CD14-positive monocyte (primary cell): Measurements from ENCODE around the gene GNA12. TPM values are rescaled to one million over a fixed set of nuclear protein-coding genes. Genes with fewer than 3 reads are reported as not detected.

Source experiments
- DNase-seq, 3 donors: peaks; one replicate each; pipeline ENCODE4 v3.0.0-alpha.2; 2011 to 2022
- H2AFZ ChIP-seq: 2 replicates; pipeline ENCODE4 v1.6.0; 2012; ENCODE audit warnings: mild to moderate bottlenecking, low read depth, low read length, inconsistent platforms; ENCODE audit not compliant: insufficient read depth, poor library complexity, severe bottlenecking
- H3K27ac ChIP-seq, 2 donors: 1 replicate in 1 of 2; 2 replicates in 1 of 2; pipeline ENCODE4 v1.5.1; 2012 to 2013; ENCODE audit warnings: low read length in 2 of 2, control low read depth in 1 of 2, inconsistent platforms in 1 of 2, low read depth in 1 of 2, mild to moderate bottlenecking in 1 of 2
- H3K27me3 ChIP-seq, 2 donors: one replicate each; pipeline versions ENCODE4 v1.6.0 to v1.6.1; 2011 to 2013; ENCODE audit warnings: low read length in 2 of 2; ENCODE audit not compliant: control insufficient read depth in 2 of 2, insufficient read depth in 2 of 2
- H3K36me3 ChIP-seq, 2 donors: replicated peaks in 1 of 2; 1 replicate in 1 of 2; 2 replicates in 1 of 2; pipeline versions ENCODE4 v1.5.1 to v1.6.1; 2012 to 2013; ENCODE audit warnings: low read length in 2 of 2, control low read depth in 1 of 2, inconsistent platforms in 1 of 2, mild to moderate bottlenecking in 1 of 2; ENCODE audit not compliant: insufficient read depth in 2 of 2, control insufficient read depth in 1 of 2
- H3K4me1 ChIP-seq, 2 donors: 1 replicate in 1 of 2; 2 replicates in 1 of 2; pipeline versions ENCODE4 v1.5.1 to v1.6.1; 2012 to 2013; ENCODE audit warnings: low read length in 2 of 2, control low read depth in 1 of 2, inconsistent platforms in 1 of 2, mild to moderate bottlenecking in 1 of 2, moderate library complexity in 1 of 2; ENCODE audit not compliant: insufficient read depth in 2 of 2, control insufficient read depth in 1 of 2
- H3K4me2 ChIP-seq: replicated peaks from 2 replicates; pipeline ENCODE3; 2012; ENCODE audit warnings: low read length, moderate library complexity, mild to moderate bottlenecking; ENCODE audit not compliant: poor library complexity, severe bottlenecking; ENCODE audit errors: extremely low read depth
- H3K4me3 ChIP-seq, 3 experiments: fragments of 200-600 bp in 1 of 3; sonication (generic) in 1 of 3; replicated peaks in 1 of 3; 1 replicate in 2 of 3; 2 replicates in 1 of 3; pipeline ENCODE4 v1.5.1; 2011 to 2013; ENCODE audit warnings: low read length in 3 of 3, mild to moderate bottlenecking in 3 of 3, control low read depth in 2 of 3, low read depth in 2 of 3, inconsistent platforms in 1 of 3, moderate library complexity in 1 of 3
- H3K79me2 ChIP-seq: 2 replicates; pipeline ENCODE4 v1.6.0; 2012; ENCODE audit warnings: mild to moderate bottlenecking, control low read depth, inconsistent platforms, low read length, moderate library complexity; ENCODE audit not compliant: insufficient read depth
- H3K9ac ChIP-seq: 2 replicates; pipeline ENCODE4 v1.6.0; 2017; ENCODE audit warnings: low read length, mild to moderate bottlenecking; ENCODE audit not compliant: insufficient read depth, poor library complexity, severe bottlenecking
- H3K9me3 ChIP-seq, 2 donors: replicated peaks in 1 of 2; 1 replicate in 1 of 2; 2 replicates in 1 of 2; pipeline versions ENCODE4 v1.5.1 to v1.6.1; 2012 to 2013; ENCODE audit warnings: low read length in 2 of 2, control low read depth in 1 of 2; ENCODE audit not compliant: control insufficient read depth in 1 of 2, insufficient read depth in 1 of 2
- H4K20me1 ChIP-seq: 2 replicates; pipeline ENCODE4 v1.6.0; 2012; ENCODE audit warnings: mild to moderate bottlenecking, low read length, control low read depth, moderate library complexity; ENCODE audit not compliant: insufficient read depth
- H3K27ac Mint-ChIP-seq, 7 donors: one replicate each; pipeline ENCODE4 v1.8.0; 2020; ENCODE audit warnings: mild to moderate bottlenecking in 7 of 7, mixed read lengths in 7 of 7, moderate library complexity in 6 of 7, inconsistent platforms in 2 of 7
- H3K27me3 Mint-ChIP-seq, 3 donors: one replicate each; pipeline ENCODE4 v1.8.0; 2021 to 2022; ENCODE audit warnings: low read depth in 3 of 3, mild to moderate bottlenecking in 3 of 3, mixed read lengths in 3 of 3, moderate library complexity in 3 of 3, inconsistent platforms in 1 of 3
- H3K36me3 Mint-ChIP-seq, 2 donors: one replicate each; pipeline ENCODE4 v1.8.0; 2020; ENCODE audit warnings: mixed read lengths in 2 of 2, inconsistent platforms in 1 of 2, mild to moderate bottlenecking in 1 of 2
- H3K4me1 Mint-ChIP-seq: one replicate; pipeline ENCODE4 v1.8.0; 2020; ENCODE audit warnings: mild to moderate bottlenecking, mixed read lengths
- H3K4me3 Mint-ChIP-seq, 2 donors: one replicate each; pipeline ENCODE4 v1.8.0; 2020; ENCODE audit warnings: mild to moderate bottlenecking in 2 of 2, mixed read lengths in 2 of 2, moderate library complexity in 1 of 2
- H3K9me3 Mint-ChIP-seq, 7 donors: one replicate each; pipeline ENCODE4 v1.8.0; 2020 to 2022; ENCODE audit warnings: mixed read lengths in 7 of 7, mild to moderate bottlenecking in 6 of 7, moderate library complexity in 6 of 7, inconsistent platforms in 2 of 7
- CTCF ChIP-seq: fragments of 200-600 bp; IDR thresholded peaks from one replicate; pipeline ENCODE4 v1.8.0; 2022; ENCODE audit warnings: antibody characterized with exemption, mild to moderate bottlenecking
- WGBS: methylation state at CpG from one replicate; pipeline ENCODE4 v1.1.5; 2013; ENCODE audit warnings: missing lambda C conversion rate; ENCODE audit not compliant: insufficient coverage; 5-methylcytosine and 5-hydroxymethylcytosine counted together
- intact Hi-C, 2 donors: fragments of 100-400 bp; cut with micrococcal nuclease; formaldehyde crosslinking; loops; one replicate each; pipeline versions ENCODE4 v1.15.0 to v1.15.1; 2023
- polyA plus RNA-seq, 3 donors: library from polyadenylated mRNA; depleted of rRNA in 1 of 3; unstranded in 2 of 3; stranded (reverse) in 1 of 3; fragments of 300-500 nt in 2 of 3; fragments of >200 nt in 1 of 3; fragmentation: Illumina TruSeq in 2 of 3; gene quantifications; 1 replicate in 2 of 3; 2 replicates in 1 of 3; pipeline ENCODE4 v1.2.3, GENCODE V29; 2012 to 2021

Gene GNA12
- polyA plus RNA-seq, 3 donors: 3.4 to 25.9 (median 10.6) TPM

GRCh38 chr7:2837496-2837895 is 6.6 kb downstream of the GNA12 start:
- H3K4me1 ChIP-seq: peaks cover 5 to 13% of the 10 kb centered on the region in 2 donors
- no peak overlapping the region for H3K4me2 ChIP-seq
- peaks cover 43% of the 10 kb centered on the region for H4K20me1 ChIP-seq
- H3K4me1 Mint-ChIP-seq: peaks cover 53% of the 10 kb centered on the region
- peaks cover 0 to 6% (median 0%) of the 10 kb centered on the region in 7 donors for H3K9me3 Mint-ChIP-seq
- H3K4me3 ChIP-seq: no peak overlapping the region
- H3K27ac ChIP-seq: peak overlapping the region in 1 of 2 donors; percentile 14
- no peak overlapping the region for H3K4me3 Mint-ChIP-seq
- H3K27me3 ChIP-seq: no peaks in the 10 kb centered on the region
- H3K36me3 Mint-ChIP-seq: peaks cover 49 to 53% of the 10 kb centered on the region in 2 donors
- no peak overlapping the region for H2AFZ ChIP-seq
- peaks cover 6% of the 10 kb centered on the region for H3K79me2 ChIP-seq
- H3K36me3 ChIP-seq: peaks cover 0 to 26% of the 10 kb centered on the region in 2 donors
- intact Hi-C loops: no loop called here
- H3K27me3 Mint-ChIP-seq: no peaks in the 10 kb centered on the region
- DNase-seq: no peak
- TF ChIP-seq CTCF: no peak
- H3K9me3 ChIP-seq: no peaks in the 10 kb centered on the region
- peak overlapping the region in 5 of 7 donors; percentile 37 to 69 (median 49) for H3K27ac Mint-ChIP-seq
- no peak overlapping the region for H3K9ac ChIP-seq
- 0% methylated on average over 1 of the region's 3 CpGs for WGBS

GRCh38 chr7:2834748-2835441 is 9.2 kb downstream of the GNA12 start:
- TF ChIP-seq CTCF: no peak
- peaks cover 11% of the 10 kb centered on the region for H3K79me2 ChIP-seq
- H3K4me2 ChIP-seq: no peak overlapping the region
- Mint-ChIP-seq H3K36me3 (peaks cover 46 to 56% of the 10 kb centered on the region in 2 donors), H3K4me1 (peaks cover 32% of the 10 kb centered on the region), H3K27me3 (peaks cover 0 to under 1% (median 0%) of the 10 kb centered on the region in 3 donors), H3K4me3 (no peak overlapping the region), H3K9me3 (peaks cover 0 to 5% (median 0%) of the 10 kb centered on the region in 7 donors), H3K27ac (no peak overlapping the region)
- DNase-seq: peak; percentile 15 to 56 (median 36)
- peaks cover 0 to 20% of the 10 kb centered on the region in 2 donors for H3K36me3 ChIP-seq
- peaks cover 5 to 13% of the 10 kb centered on the region in 2 donors for H3K4me1 ChIP-seq
- H3K9me3 ChIP-seq: no peaks in the 10 kb centered on the region
- peaks cover 45% of the 10 kb centered on the region for H4K20me1 ChIP-seq
- no peak overlapping the region for H3K27ac ChIP-seq
- H3K4me3 ChIP-seq: no peak overlapping the region
- H2AFZ ChIP-seq: no peak overlapping the region
- WGBS: 71% methylated on average over 6 of the region's 17 CpGs
- no peak overlapping the region for H3K9ac ChIP-seq
- no peaks in the 10 kb centered on the region for H3K27me3 ChIP-seq
- intact Hi-C loops: no loop called here
